A673 (cell line): ENCODE results near the gene RASL10A.

Experiments
- EZH2 ChIP-seq: fragments of 200-600 bp; sonication (generic); IDR thresholded peaks from 2 replicates; pipeline ENCODE4 v1.6.1; 2017; ENCODE audit warnings: borderline replicate concordance, low read depth, mild to moderate bottlenecking, mixed read lengths, antibody characterized with exemption, low read length; ENCODE audit not compliant: poor library complexity, severe bottlenecking
- TF ChIP-seq, protein P1 (sequence below): fragments of 300-800, 200-600 bp; sonication (generic); conservative IDR thresholded peaks from 2 replicates; pipeline ENCODE4 v1.5.1; 2017; ENCODE audit warnings: low read depth, mild to moderate bottlenecking, antibody characterized with exemption, low read length, moderate library complexity, mixed read lengths

- TF ChIP-seq, protein P1, sequence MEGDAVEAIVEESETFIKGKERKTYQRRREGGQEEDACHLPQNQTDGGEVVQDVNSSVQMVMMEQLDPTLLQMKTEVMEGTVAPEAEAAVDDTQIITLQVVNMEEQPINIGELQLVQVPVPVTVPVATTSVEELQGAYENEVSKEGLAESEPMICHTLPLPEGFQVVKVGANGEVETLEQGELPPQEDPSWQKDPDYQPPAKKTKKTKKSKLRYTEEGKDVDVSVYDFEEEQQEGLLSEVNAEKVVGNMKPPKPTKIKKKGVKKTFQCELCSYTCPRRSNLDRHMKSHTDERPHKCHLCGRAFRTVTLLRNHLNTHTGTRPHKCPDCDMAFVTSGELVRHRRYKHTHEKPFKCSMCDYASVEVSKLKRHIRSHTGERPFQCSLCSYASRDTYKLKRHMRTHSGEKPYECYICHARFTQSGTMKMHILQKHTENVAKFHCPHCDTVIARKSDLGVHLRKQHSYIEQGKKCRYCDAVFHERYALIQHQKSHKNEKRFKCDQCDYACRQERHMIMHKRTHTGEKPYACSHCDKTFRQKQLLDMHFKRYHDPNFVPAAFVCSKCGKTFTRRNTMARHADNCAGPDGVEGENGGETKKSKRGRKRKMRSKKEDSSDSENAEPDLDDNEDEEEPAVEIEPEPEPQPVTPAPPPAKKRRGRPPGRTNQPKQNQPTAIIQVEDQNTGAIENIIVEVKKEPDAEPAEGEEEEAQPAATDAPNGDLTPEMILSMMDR = no peak
- no peak for TF ChIP-seq EZH2
Observed at GRCh38 chr22:29269230-29269604, 46.3 kb downstream of the RASL10A start.
